Right ventricle myocardium inferior (tissue), 1 donor: Measurements from ENCODE around the gene ATOSA. TPM values are rescaled to one million over a fixed set of nuclear protein-coding genes. Genes with fewer than 3 reads are reported as not detected.

Experiments used
- ATAC-seq: fragments of 200-7000 bp; cut with Tn5 transposase; one replicate; pipeline ENCODE4 v1.9.1; 2020; ENCODE audit warnings: mild to moderate bottlenecking, moderate library complexity
- DNase-seq: peaks from one replicate; pipeline ENCODE4 v3.0.0; 2021; ENCODE audit errors: missing footprints
- intact Hi-C: fragments of 100-400 bp; cut with DNase I; formaldehyde crosslinking; loops from one replicate; pipeline ENCODE4 v1.11.0; 2022
- total RNA-seq: library from RNA; stranded (reverse); fragmentation: NEBNext Ultra II Directional; extraction: Animal tissue kit (Norgen Biotek cat#: 25700); gene quantifications from one replicate; pipeline ENCODE4 v1.2.1, GENCODE V29; 2021
- donor health status: DM: no; HTN: yes; CAD: no; lungs with severe emphysema.

Gene ATOSA
- total RNA-seq, 1 donor from 2014 or later = 21.7 TPM

DNA sequence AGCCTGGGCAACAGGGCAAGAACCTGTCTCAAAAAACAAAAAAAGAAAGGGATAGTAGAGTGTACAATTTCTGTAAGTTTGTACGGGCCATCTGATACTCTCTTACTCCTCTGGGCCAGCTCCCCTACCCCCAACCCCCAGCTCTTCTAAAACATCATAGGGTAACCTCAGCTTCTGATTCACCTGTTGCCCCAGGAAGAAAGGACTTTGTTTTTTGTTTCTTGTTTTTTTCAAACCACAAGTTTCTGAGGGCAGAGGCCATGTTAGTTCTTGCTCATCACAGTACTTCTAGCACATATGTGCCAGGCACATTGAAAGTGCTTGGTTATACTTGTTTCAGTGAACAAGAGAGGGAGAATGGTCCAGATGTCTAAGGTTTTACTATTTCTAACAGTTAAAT, 20.2 kb downstream of the ATOSA start:
- ATAC-seq = no peak
- intact Hi-C loops = no loop called here
- no peak for DNase-seq

DNA sequence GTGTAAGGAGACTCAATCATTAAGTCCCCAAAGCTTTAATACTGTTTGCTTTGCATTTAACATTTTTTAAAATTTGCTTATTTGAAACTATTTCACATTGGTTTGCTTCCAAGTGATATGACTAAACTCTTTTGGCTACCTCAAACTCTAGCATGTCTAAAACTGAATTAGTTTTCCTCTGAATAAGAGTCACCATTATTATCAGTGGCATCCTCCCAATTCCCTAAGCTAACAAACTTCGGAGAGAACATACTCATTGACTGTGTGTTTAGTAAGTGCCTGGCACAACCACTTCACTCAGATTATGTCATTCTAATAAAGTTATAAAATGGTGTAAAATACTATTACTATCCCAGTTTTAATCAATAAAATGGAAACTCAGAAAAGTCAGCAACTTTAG, 21.9 kb downstream of the ATOSA start:
- ATAC-seq (peak; percentile 79), DNase-seq (no peak)
- intact Hi-C loops = no loop called here

DNA sequence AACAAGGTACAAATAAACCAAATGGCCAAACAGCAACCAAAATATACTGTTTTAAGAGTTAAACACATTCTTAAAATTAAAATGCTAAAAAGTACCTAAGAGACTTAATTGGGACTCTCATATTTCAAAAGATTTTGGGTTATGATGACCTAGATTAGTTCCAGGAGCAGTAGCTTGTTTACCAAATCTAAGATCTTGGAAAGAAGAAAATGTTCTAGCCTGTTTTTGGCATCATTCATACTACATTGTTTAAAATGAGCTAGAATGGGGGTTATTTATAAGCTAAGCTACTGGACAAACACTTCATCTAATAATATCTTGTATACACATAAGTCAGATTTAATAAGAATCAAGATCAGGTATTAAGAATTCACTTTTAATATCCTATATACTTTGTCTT, 22.8 kb downstream of the ATOSA start:
- intact Hi-C loops = no loop called here
- no peak for ATAC-seq
- DNase-seq = no peak

DNA sequence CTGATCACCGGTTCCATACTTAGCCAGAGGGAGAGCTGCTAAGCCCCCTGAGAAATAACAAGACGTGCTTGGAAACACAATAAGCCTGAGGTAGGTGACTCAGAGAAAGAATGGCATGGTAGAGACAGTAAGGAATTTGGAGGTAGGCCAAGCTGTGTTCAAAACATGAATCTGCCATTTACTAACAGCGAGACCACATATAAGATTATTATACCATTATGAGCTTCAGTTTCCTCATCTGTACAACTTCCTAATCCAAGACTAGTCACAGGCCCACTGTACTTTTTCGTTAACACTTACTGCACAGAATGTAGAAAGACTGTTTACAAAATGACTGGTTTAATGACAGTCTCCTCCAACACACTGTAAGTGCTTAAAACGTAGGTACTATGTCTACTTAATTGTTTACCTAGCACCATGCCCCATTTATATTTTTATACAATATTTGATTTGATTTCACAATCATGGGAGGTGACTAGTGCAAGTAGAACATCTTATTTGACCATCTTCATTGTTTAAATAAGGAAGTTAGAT, 25.7 kb downstream of the ATOSA start:
- intact Hi-C loops = no loop called here
- no peak for ATAC-seq
- DNase-seq = no peak

DNA sequence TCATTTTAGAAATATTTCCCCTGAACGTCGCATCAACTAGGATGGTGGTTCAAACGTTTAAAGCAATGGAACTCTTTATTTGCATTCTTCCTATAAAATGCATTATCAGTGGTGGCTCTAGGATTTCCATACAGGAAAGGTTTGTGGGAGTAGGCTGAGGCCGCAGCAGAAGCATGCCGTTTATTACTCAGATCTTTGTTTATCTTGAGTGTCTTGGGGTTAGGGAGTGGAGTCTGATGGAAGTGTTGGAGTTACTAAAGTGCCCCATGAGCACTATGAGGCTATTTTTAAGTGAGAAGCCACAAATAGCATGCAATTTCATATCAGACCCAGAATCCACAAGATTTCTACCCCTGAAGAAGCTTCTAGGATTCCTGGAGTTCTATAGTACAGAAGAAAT, 26.2 kb downstream of the ATOSA start:
- intact Hi-C loops = no loop called here
- ATAC-seq (no peak), DNase-seq (no peak)

DNA sequence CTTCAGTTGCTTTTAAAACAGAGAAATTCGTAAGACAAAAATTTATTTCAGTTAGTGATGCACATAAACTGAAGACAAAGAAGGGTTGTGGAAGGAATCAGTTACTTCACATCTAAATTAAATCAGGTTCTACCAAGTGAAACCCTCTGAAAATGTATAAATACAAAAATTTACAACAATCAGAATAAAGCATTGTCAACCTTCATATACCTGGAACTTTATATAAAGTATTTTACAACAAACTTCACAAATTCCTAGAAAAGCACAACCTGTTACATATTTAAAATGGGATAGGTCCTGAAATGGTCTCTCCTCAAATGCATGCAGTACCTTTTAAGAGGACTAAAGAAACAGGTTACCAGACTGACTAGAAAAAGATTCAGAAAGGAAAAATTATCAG, 26.9 kb downstream of the ATOSA start:
- intact Hi-C loops = no loop called here
- ATAC-seq = no peak
- DNase-seq = no peak

DNA sequence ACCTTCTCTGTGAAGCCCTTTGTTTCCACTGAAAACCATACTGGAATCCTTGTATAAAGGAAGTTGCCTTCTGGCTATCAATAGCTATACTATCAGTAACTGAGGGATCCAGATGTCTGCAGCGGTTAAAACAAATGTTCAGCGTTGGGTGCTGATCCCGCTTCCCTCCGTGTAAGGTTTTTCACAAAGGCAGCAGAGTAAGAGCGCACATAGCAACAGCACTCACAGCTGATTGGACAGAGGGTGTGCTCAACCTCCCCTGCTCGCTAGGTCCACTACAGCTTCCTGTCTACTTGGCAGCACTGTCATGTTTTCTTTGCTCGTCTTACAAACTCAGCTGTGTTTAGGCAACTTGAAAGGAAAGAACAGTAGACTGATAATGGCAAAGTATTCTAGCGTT, 27.3 kb downstream of the ATOSA start:
- DNase-seq = peak; percentile 63

DNA sequence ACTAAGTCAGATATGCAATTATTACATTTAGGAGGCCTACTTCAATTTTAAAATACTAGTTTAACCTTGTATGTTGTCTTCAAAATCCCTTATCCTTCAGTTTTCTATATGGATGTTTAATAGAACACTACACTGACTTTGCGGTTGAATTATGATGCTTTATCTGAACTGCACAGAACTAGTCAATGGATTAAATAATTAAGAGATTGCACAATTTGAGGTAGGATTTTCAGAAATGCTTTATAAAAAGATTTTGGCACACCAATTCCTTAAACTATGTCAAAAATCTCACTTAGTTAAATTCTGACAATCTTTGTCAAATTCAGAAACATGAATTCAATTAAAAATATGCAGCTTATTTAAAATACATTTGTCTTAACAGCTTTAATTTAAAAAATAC, 28.1 kb downstream of the ATOSA start:
- DNase-seq (no peak), ATAC-seq (no peak)
- intact Hi-C loops = no loop called here

More for the DNA sequence above, 27.3 kb downstream of the ATOSA start:
- intact Hi-C loops = no loop called here
- ATAC-seq = peak; percentile 99

DNA sequence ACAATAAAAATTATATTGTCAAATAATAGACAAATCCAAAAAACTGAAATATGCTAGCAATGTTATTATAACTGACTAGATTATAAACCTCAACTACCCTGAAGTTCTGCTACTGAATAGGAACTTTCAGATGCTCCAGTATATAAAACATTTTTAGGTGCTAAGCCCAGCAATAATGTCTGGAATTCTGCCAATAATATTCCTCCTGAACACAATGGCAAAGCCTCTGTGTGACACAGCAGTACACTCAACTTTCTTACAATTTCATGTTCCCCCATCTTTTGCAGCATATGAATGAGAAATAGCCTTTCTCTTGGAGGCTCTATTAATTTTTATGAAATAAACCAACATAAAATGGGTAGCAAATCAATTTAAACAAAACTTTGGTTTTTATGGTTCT, 29.5 kb downstream of the ATOSA start:
- intact Hi-C loops = no loop called here
- no peak for DNase-seq
- ATAC-seq = no peak

DNA sequence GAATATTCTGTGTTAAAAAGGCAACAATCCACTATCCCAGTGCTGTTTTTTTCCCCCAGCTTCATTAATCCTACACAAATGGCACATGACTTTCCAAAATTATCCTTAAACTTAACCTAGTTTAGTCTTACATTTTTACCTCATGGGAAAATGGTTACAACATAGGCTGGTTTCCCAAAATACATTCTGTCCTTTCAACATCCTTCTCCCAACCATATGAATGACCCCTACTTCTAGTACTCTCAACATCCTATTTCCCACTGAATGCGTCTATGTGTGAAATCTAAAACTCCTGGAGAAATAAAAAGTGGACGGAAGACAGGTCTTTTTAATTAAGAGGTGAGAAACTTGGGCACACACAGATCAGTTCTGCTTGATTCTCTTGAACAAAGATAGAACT, 33.3 kb downstream of the ATOSA start:
- ATAC-seq (no peak), DNase-seq (no peak)
- intact Hi-C loops = no loop called here

DNA sequence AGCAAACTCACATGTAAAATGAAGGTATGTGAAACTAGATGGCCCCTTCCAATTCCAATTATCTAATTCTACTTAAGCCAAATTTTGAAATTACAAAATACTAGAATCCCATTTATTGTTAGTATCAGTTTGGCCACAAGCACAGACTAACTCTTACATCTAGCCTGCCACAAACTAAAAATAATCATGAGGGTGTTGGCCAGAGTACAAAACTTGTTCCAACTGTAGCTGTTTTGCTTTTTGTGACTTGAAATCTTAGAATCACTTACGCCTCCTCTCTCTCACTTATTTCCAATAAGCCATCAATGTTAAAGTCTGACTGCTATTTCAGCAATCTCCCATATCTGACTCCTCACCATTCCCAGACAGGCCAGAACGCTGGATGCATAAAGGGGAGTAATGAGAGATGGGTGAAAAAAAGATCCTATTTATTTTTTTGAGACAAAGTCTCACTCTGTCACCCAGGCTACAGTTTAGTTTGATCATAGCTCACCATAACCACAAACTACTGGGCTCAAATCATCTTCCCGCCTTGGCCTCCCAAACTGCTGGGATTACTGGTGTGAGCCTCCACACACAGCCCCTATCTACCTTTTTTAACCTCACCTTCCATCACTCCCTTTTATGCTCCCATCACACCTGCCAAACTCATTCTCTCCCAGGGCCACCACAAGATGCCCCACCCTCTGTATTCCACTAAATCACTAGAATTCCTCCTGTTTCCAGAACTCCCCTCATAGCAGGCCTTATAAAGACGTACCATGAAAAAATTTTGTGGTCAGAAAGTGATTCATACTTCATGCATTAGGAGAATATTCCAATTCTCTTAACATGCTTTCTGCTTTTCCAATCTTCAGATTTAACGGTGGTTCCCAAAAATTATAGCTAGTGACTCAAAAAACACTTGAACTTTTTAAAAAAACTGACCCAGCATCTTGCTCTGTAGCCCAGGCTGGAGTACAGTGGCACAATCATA, 36.5 kb downstream of the ATOSA start:
- intact Hi-C loops = no loop called here
- DNase-seq (no peak), ATAC-seq (peak; percentile 23)

DNA sequence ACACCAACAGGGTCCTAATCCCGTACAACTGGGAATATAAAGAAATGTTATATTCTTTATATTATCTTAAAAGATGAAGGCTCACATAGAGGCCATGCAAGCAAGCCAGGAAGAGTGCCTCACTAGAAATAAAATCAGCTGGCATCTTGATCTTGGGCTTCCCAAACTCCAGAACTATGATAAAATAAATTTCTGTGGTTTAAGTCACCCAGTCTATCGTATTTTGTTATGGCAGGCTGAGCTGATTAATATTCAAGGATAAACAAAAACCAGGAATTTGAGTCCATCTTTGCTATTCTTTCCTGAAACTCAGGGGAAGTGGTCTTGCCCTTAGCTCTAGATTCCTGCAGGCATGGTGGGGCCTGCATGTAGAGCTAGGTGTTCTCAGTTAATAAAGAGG, 42.7 kb downstream of the ATOSA start:
- DNase-seq (no peak), ATAC-seq (no peak)
- intact Hi-C loops = loop anchor here (10.0 kb wide), 1 partner anchor 98 kb away; no protein-coding TSS in a partner anchor

DNA sequence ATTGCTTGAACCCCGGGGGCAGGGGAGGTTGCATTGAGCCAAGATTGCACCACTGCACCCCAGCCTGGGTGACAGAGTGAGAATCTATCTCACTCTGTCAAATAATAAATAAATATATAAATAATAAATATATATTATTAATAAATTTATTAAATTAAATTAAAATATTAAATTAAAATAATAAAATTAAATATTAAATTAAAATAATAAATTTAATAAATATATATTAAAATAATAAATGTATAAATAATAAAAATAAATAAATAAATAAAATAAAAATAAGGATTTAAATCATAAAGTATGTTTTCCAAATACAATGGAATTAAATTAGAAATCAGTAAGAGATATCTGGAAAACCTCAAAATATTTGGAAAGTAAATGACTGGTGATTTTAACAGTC, 43.3 kb downstream of the ATOSA start:
- intact Hi-C loops = loop anchor here (10.0 kb wide), 1 partner anchor 99 kb away; no protein-coding TSS in a partner anchor
- DNase-seq = no peak
- ATAC-seq = no peak

Other genes starting within 250 kb of the ATOSA start
- gene MYO5A, start 150.5 kb downstream of the ATOSA start, total RNA-seq = 7.9 TPM
- 155 TPM for gene ARPP19, start 110.4 kb downstream of the ATOSA start, total RNA-seq
- gene ONECUT1, start 110.9 kb upstream of the ATOSA start, total RNA-seq = not detected